ENCODE results near the gene GALNT15. TPM values are rescaled to one million over a fixed set of nuclear protein-coding genes. Genes with fewer than 3 reads are reported as not detected.

Gene GALNT15
- total RNA-seq, 4 donors from 2014 or later = 75.4 to 297 (median 134) TPM

GRCh38 chr3:16241225-16241624, 66.7 kb downstream of the GALNT15 start:
- no peaks in the 10 kb centered on the region for H3K27me3 ChIP-seq
- ATAC-seq = no peak
- TF ChIP-seq EP300 (IDR thresholded peaks at IDR 0.05) (no peak), POLR2AphosphoS5 (IDR thresholded peaks at IDR 0.05) (no peak), POLR2A (IDR thresholded peaks at IDR 0.05) (no peak), CTCF (IDR thresholded peaks at IDR 0.05) (no peak)
- H3K9me3 ChIP-seq = no peaks in the 10 kb centered on the region
- peak overlapping the region in 1 of 4 donors; percentile 53 for H3K27ac ChIP-seq
- WGBS, 2 donors (ENCODE audit: low coverage in 1 of 2) = 94 to 100% methylated on average over 2 to 5 of the region's 5 CpGs
- H3K4me1 ChIP-seq = no peaks in the 10 kb centered on the region
- no peaks in the 10 kb centered on the region for H3K36me3 ChIP-seq
- no peak overlapping the region for H3K4me3 ChIP-seq

GRCh38 chr3:16242177-16242576, 67.7 kb downstream of the GALNT15 start:
- no peak overlapping the region for H3K27ac ChIP-seq
- whole genome bisulfite sequencing, 2 donors (ENCODE audit: low coverage in 1 of 2) = 93 to 97% methylated on average over 4 to 5 of the region's 5 CpGs

GRCh38 chr3:16243706-16244490, 69.4 kb downstream of the GALNT15 start:
- WGBS, 2 donors (ENCODE audit: low coverage in 1 of 2) = 32 to 86% methylated on average over 4 to 7 of the region's 9 CpGs
- Histone ChIP-seq H3K4me1 (peaks cover 0 to 7% (median 0%) of the 10 kb centered on the region in 3 donors), H3K27me3 (no peaks in the 10 kb centered on the region), H3K9me3 (no peaks in the 10 kb centered on the region), H3K36me3 (no peaks in the 10 kb centered on the region), H3K27ac (no peak overlapping the region), H3K4me3 (no peak overlapping the region)
- ATAC-seq = no peak
- TF ChIP-seq POLR2AphosphoS5 (IDR thresholded peaks at IDR 0.05) (no peak), CTCF (IDR thresholded peaks at IDR 0.05) (no peak), EP300 (IDR thresholded peaks at IDR 0.05) (no peak), POLR2A (IDR thresholded peaks at IDR 0.05) (no peak)

More at GRCh38 chr3:16242177-16242576, 67.7 kb downstream of the GALNT15 start:
- Histone ChIP-seq H3K4me3 (no peak overlapping the region), H3K36me3 (no peaks in the 10 kb centered on the region), H3K27me3 (no peaks in the 10 kb centered on the region), H3K9me3 (no peaks in the 10 kb centered on the region), H3K4me1 (peaks cover 0 to 2% (median 0%) of the 10 kb centered on the region in 3 donors)
- no peak for ATAC-seq
- TF ChIP-seq EP300 (IDR thresholded peaks at IDR 0.05) (no peak), POLR2AphosphoS5 (IDR thresholded peaks at IDR 0.05) (no peak), CTCF (IDR thresholded peaks at IDR 0.05) (no peak), POLR2A (IDR thresholded peaks at IDR 0.05) (no peak)

GRCh38 chr3:16245609-16246008, 71.1 kb downstream of the GALNT15 start:
- no peak for ATAC-seq
- no peaks in the 10 kb centered on the region for H3K36me3 ChIP-seq
- H3K4me1 ChIP-seq = peaks cover 0 to 7% (median 0%) of the 10 kb centered on the region in 3 donors
- no peaks in the 10 kb centered on the region for H3K9me3 ChIP-seq
- no peaks in the 10 kb centered on the region for H3K27me3 ChIP-seq
- no peak for TF ChIP-seq POLR2A (IDR thresholded peaks at IDR 0.05)
- TF ChIP-seq CTCF (IDR thresholded peaks at IDR 0.05) = no peak
- no peak for TF ChIP-seq POLR2AphosphoS5 (IDR thresholded peaks at IDR 0.05)
- no peak for TF ChIP-seq EP300 (IDR thresholded peaks at IDR 0.05)
- no peak overlapping the region for H3K4me3 ChIP-seq
- no peak overlapping the region for H3K27ac ChIP-seq
- 92% methylated on average over 1 of the region's 3 CpGs; no CpG with 5 or more reads in 1 of the 2 donors for WGBS, 2 donors (ENCODE audit: low coverage in 1 of 2)
